ENCODE data around the gene AUTS2.

DNA sequence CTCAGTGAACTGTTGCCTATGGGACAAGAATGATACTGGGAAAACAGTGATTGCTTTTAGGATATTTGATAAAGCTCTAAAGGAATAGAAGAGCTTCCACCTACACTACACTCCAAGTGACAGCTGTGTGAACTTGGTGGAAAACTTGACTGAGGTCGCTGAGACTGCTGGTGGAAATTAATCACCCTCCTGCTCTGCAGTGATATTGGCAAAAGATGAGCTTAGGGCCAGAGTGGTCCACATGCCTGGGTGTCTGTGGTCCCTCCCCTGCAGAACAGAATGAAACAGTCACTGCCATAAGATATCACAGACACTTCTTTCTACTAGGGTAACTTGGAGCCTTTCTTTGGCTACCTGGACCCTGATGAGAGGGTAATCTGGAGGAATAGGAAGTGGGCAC lies 1151.6 kb downstream of the AUTS2 start:
- TF ChIP-seq, protein P1, sequence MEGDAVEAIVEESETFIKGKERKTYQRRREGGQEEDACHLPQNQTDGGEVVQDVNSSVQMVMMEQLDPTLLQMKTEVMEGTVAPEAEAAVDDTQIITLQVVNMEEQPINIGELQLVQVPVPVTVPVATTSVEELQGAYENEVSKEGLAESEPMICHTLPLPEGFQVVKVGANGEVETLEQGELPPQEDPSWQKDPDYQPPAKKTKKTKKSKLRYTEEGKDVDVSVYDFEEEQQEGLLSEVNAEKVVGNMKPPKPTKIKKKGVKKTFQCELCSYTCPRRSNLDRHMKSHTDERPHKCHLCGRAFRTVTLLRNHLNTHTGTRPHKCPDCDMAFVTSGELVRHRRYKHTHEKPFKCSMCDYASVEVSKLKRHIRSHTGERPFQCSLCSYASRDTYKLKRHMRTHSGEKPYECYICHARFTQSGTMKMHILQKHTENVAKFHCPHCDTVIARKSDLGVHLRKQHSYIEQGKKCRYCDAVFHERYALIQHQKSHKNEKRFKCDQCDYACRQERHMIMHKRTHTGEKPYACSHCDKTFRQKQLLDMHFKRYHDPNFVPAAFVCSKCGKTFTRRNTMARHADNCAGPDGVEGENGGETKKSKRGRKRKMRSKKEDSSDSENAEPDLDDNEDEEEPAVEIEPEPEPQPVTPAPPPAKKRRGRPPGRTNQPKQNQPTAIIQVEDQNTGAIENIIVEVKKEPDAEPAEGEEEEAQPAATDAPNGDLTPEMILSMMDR (optimal IDR thresholded peaks at IDR 0.05 in 1 of 3, IDR thresholded peaks at IDR 0.05 in 1 of 3, conservative IDR thresholded peaks at IDR 0.05 in 1 of 3; ENCODE audit: extremely low read depth in 1 of 3, insufficient read depth in 2 of 3, low read length in 3 of 3): no peak
- no peak for TF ChIP-seq EZH2 (IDR thresholded peaks at IDR 0.05; ENCODE audit: low read length)
